Bronchial epithelial cell (primary cell): Measurements from ENCODE around the gene SEC24A. TPM values are rescaled to one million over a fixed set of nuclear protein-coding genes. Genes with fewer than 3 reads are reported as not detected.

Experiments
- DNase-seq: peaks from one replicate; pipeline ENCODE4 v3.0.0-alpha.2; 2010; ENCODE audit warnings: low read depth
- FAIRE-seq: peaks from 2 replicates; lab custom pipeline; 2011; peaks lifted over from hg19 to GRCh38; lab: Jason Lieb, UNC
- H3K27me3 ChIP-seq: 2 replicates; pipeline ENCODE4 v1.5.1; 2011; ENCODE audit warnings: low read length; ENCODE audit not compliant: control insufficient read depth, insufficient read depth
- H3K36me3 ChIP-seq: 2 replicates; pipeline ENCODE4 v1.5.1; 2011; ENCODE audit warnings: low read length; ENCODE audit not compliant: control insufficient read depth, insufficient read depth
- H3K4me3 ChIP-seq: 2 replicates; pipeline ENCODE4 v1.5.1; 2011; ENCODE audit warnings: mild to moderate bottlenecking, low read depth, low read length, control low read depth
- CTCF ChIP-seq: IDR thresholded peaks from 2 replicates; pipeline ENCODE4 v1.5.1; 2011; ENCODE audit warnings: mild to moderate bottlenecking, moderate library complexity, low read length, control low read depth, inconsistent platforms; ENCODE audit not compliant: insufficient read depth, severe bottlenecking
- total RNA-seq: library from RNA; depleted of rRNA; stranded (reverse); fragments of >200 nt; gene quantifications from 2 replicates; pipeline ENCODE4 v1.2.1, GENCODE V29; 2014

The SEC24A gene
- total RNA-seq, 1 donor from 2014 or later: 10.8 TPM

GRCh38 chr5:134769206-134769605 is 120.6 kb downstream of the SEC24A start:
- FAIRE-seq (no peak), DNase-seq (peak; percentile 34)
- Histone ChIP-seq H3K36me3 (peaks cover 14% of the 10 kb centered on the region), H3K4me3 (no peak overlapping the region), H3K27me3 (no peaks in the 10 kb centered on the region)
- TF ChIP-seq CTCF: no peak

- Histone ChIP-seq H3K36me3 (peaks cover 14% of the 10 kb centered on the region), H3K4me3 (no peak overlapping the region), H3K27me3 (no peaks in the 10 kb centered on the region)
- FAIRE-seq (no peak), DNase-seq (no peak)
- TF ChIP-seq CTCF: no peak
Observed at GRCh38 chr5:134772461-134773125, 124.0 kb downstream of the SEC24A start.

GRCh38 chr5:134777366-134777765 is 128.8 kb downstream of the SEC24A start:
- H3K27me3 ChIP-seq: no peaks in the 10 kb centered on the region
- FAIRE-seq (no peak), DNase-seq (no peak)
- no peak for TF ChIP-seq CTCF
- peaks cover 10% of the 10 kb centered on the region for H3K36me3 ChIP-seq
- H3K4me3 ChIP-seq: no peak overlapping the region

Other genes with a start within 250 kb of the SEC24A start
- 37.1 and 45.1 TPM in 2 replicates for gene CDKN2AIPNL, start 236.9 kb upstream of the SEC24A start, total RNA-seq
- 12.8 and 17.1 TPM in 2 replicates for gene JADE2, start 123.1 kb upstream of the SEC24A start, total RNA-seq
- 55.5 and 121 TPM in 2 replicates for gene SAR1B, start 16.0 kb upstream of the SEC24A start, total RNA-seq
- gene CAMLG, start 89.8 kb downstream of the SEC24A start, total RNA-seq: 19.3 and 32.9 TPM in 2 replicates
- 10.8 and 14.0 TPM in 2 replicates for gene DDX46, start 110.0 kb downstream of the SEC24A start, total RNA-seq
- gene C5orf24, start 197.2 kb downstream of the SEC24A start, total RNA-seq: 22.6 and 23.8 TPM in 2 replicates
- gene TXNDC15, start 225.6 kb downstream of the SEC24A start, total RNA-seq: 45.2 and 45.8 TPM in 2 replicates